ENCODE results near the gene TNS4. TPM values are rescaled to one million over a fixed set of nuclear protein-coding genes. Genes with fewer than 3 reads are reported as not detected.

The TNS4 gene
- total RNA-seq, 3 donors from 2014 or later, result 3.0 to 13.1 (median 3.3) TPM

- Histone ChIP-seq H3K36me3 (ENCODE audit: low read depth) (no peaks in the 10 kb centered on the region), H3K4me1 (ENCODE audit: low read depth) (no peaks in the 10 kb centered on the region), H3K9me3 (no peaks in the 10 kb centered on the region), H3K4me3 (no peak overlapping the region)
- ATAC-seq, result no peak
- intact Hi-C loops (cut with DNase I, micrococcal nuclease), result no loop called here
- no peak for TF ChIP-seq CTCF (IDR thresholded peaks at IDR 0.05)
- no peak for DNase-seq
Observed at GRCh38 chr17:40468560-40468959, 32.9 kb downstream of the TNS4 start.

DNA sequence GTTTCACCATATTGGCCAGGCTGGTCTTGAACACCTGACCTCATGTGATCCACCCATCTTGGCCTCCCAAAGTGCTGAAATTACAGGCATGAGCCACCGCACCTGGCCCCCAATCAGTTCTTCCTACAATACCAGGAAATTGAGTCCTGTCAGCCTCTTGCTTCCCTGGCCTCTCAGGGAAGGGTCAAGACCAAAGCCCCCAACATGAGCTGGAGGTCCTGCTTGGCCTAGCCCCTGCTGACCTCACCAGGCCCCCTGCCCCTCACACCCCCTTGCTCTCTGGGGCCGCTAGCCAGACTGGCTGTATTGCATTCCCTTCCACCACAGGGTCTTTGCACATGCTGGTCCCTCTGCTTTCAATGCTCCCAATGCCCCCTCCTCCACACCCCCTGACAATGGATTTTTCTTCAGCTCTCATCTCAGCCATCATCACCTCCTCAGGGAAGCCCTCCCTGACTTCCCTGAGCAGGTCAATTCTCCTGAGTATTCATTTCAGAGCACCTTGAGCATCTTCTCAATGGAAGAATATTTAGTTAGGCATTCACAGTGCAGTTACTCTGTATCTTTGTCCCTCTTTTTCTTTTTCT, 34.0 kb downstream of the TNS4 start:
- TF ChIP-seq CTCF (IDR thresholded peaks at IDR 0.05), result no peak
- H3K36me3 ChIP-seq (ENCODE audit: low read depth), result no peaks in the 10 kb centered on the region
- H3K4me1 ChIP-seq (ENCODE audit: low read depth), result no peaks in the 10 kb centered on the region
- intact Hi-C loops (cut with DNase I, micrococcal nuclease), result no loop called here
- H3K9me3 ChIP-seq, result no peaks in the 10 kb centered on the region
- no peak overlapping the region for H3K4me3 ChIP-seq
- ATAC-seq, result no peak
- DNase-seq, result no peak

- no peak for ATAC-seq
- Histone ChIP-seq H3K4me1 (ENCODE audit: low read depth) (no peaks in the 10 kb centered on the region), H3K36me3 (ENCODE audit: low read depth) (no peaks in the 10 kb centered on the region), H3K4me3 (no peak overlapping the region), H3K9me3 (no peaks in the 10 kb centered on the region)
- intact Hi-C loops (cut with DNase I, micrococcal nuclease), result no loop called here
- DNase-seq, result no peak
- TF ChIP-seq CTCF (IDR thresholded peaks at IDR 0.05), result no peak
Observed at GRCh38 chr17:40466298-40466971, 35.0 kb downstream of the TNS4 start.

- intact Hi-C loops (cut with DNase I, micrococcal nuclease), result no loop called here
- Histone ChIP-seq H3K9me3 (no peaks in the 10 kb centered on the region), H3K4me3 (no peak overlapping the region), H3K36me3 (ENCODE audit: low read depth) (no peaks in the 10 kb centered on the region), H3K4me1 (ENCODE audit: low read depth) (no peaks in the 10 kb centered on the region)
- ATAC-seq, result no peak
- no peak for DNase-seq
- TF ChIP-seq CTCF (IDR thresholded peaks at IDR 0.05), result no peak
Observed at GRCh38 chr17:40464392-40464855, 37.0 kb downstream of the TNS4 start.

- no peak for TF ChIP-seq CTCF (IDR thresholded peaks at IDR 0.05)
- Histone ChIP-seq H3K9me3 (no peaks in the 10 kb centered on the region), H3K36me3 (ENCODE audit: low read depth) (no peaks in the 10 kb centered on the region), H3K4me3 (no peak overlapping the region), H3K4me1 (ENCODE audit: low read depth) (no peaks in the 10 kb centered on the region)
- DNase-seq (no peak), ATAC-seq (no peak)
- intact Hi-C loops (cut with DNase I, micrococcal nuclease), result no loop called here
Observed at GRCh38 chr17:40463122-40463550, 38.3 kb downstream of the TNS4 start.
